PC-3 (cell line): Measurements from ENCODE around the gene NAPB. TPM values are rescaled to one million over a fixed set of nuclear protein-coding genes. Genes with fewer than 3 reads are reported as not detected.

Experiments
- ATAC-seq: fragments of 200-7000 bp; cut with Tn5 transposase; 2 replicates; pipeline ENCODE4 v1.9.1; 2020; ENCODE audit warnings: mild to moderate bottlenecking, moderate library complexity
- BruUV-seq: library from RNA; stranded (reverse); fragments of 400-500 nt; replicated peaks from 2 replicates; lab custom pipeline; 2021; lab: Mats Ljungman, UMichigan
- CTCF ChIA-PET: fragments of 300-600 bp; sonication (Branson Sonifier 250); formaldehyde crosslinking; loops from one replicate; lab custom pipeline; 2022; ENCODE audit warnings: antibody characterized with exemption; lab: Charles Lee
- POLR2A ChIA-PET: fragments of 300-600 bp; sonication (Branson Sonifier 250); formaldehyde crosslinking; loops from one replicate; lab custom pipeline; 2022; ENCODE audit warnings: antibody characterized with exemption; ENCODE audit not compliant: unreplicated experiment; lab: Charles Lee
- DNase-seq: peaks from one replicate; pipeline ENCODE4 v3.0.0-alpha.2; 2015
- H2AFZ ChIP-seq: fragments of 300-600 bp; sonication (generic); 2 replicates; pipeline ENCODE4 v1.6.0; 2016; ENCODE audit warnings: antibody characterized with exemption, low read length
- H3F3A ChIP-seq: fragments of 300-600 bp; sonication (generic); one replicate; pipeline ENCODE4 v1.6.0; 2017; ENCODE audit warnings: antibody characterized with exemption, low read length, control low read depth, mild to moderate bottlenecking; ENCODE audit not compliant: unreplicated experiment
- H3K27ac ChIP-seq: fragments of 300-600 bp; sonication (generic); 2 replicates; pipeline ENCODE4 v1.5.1; 2016; ENCODE audit warnings: mild to moderate bottlenecking, low read length
- H3K27me3 ChIP-seq: fragments of 300-600 bp; sonication (generic); 2 replicates; pipeline ENCODE4 v1.6.1; 2016; ENCODE audit warnings: low read length, mixed read lengths
- H3K36me3 ChIP-seq: fragments of 300-600 bp; sonication (generic); 2 replicates; pipeline ENCODE4 v1.6.1; 2016; ENCODE audit warnings: low read depth, mixed run types, low read length, mixed read lengths
- H3K4me1 ChIP-seq: fragments of 300-600 bp; sonication (generic); 2 replicates; pipeline ENCODE4 v1.5.1; 2016; ENCODE audit warnings: low read length; ENCODE audit not compliant: insufficient read depth
- H3K4me2 ChIP-seq: fragments of 300-600 bp; sonication (generic); 2 replicates; pipeline ENCODE4 v1.6.0; 2016; ENCODE audit warnings: low read length
- H3K4me3 ChIP-seq: fragments of 300-600 bp; sonication (generic); 2 replicates; pipeline ENCODE4 v1.5.1; 2016; ENCODE audit warnings: mild to moderate bottlenecking, low read length, mixed read lengths
- H3K79me2 ChIP-seq: fragments of 300-600 bp; sonication (generic); 2 replicates; pipeline ENCODE4 v1.6.1; 2017; ENCODE audit warnings: low read length, mixed read lengths
- H3K9ac ChIP-seq: fragments of 300-600 bp; sonication (generic); 2 replicates; pipeline ENCODE4 v1.6.0; 2016; ENCODE audit warnings: mild to moderate bottlenecking, low read length
- H3K9me2 ChIP-seq: fragments of 300-600 bp; sonication (generic); replicated peaks from 2 replicates; pipeline ENCODE4 v1.6.1; 2016; ENCODE audit warnings: mixed run types, low read length, mixed read lengths
- H3K9me3 ChIP-seq: fragments of 300-600 bp; sonication (generic); 2 replicates; pipeline ENCODE4 v1.6.1; 2016; ENCODE audit warnings: low read length, mixed read lengths
- H4K20me1 ChIP-seq: fragments of 300-600 bp; sonication (generic); 2 replicates; pipeline ENCODE4 v1.6.1; 2016; ENCODE audit warnings: low read length, mixed read lengths
- CTCF ChIP-seq: fragments of 300-600 bp; sonication (generic); conservative IDR thresholded peaks from 2 replicates; pipeline ENCODE4 v1.5.1; 2017; ENCODE audit warnings: antibody characterized with exemption, low read depth, mild to moderate bottlenecking, low read length
- EZH2 ChIP-seq: fragments of 300-600 bp; sonication (generic); IDR thresholded peaks from one replicate; pipeline ENCODE4 v1.6.1; 2017; ENCODE audit warnings: antibody characterized with exemption, mild to moderate bottlenecking, low read length; ENCODE audit not compliant: unreplicated experiment
- EZH2phosphoT487 ChIP-seq: fragments of 300-600 bp; sonication (generic); IDR thresholded peaks from 2 replicates; pipeline ENCODE4 v1.6.1; 2018; ENCODE audit warnings: mild to moderate bottlenecking, antibody characterized with exemption, low read length, borderline replicate concordance
- intact Hi-C: fragments of 100-400 bp; cut with micrococcal nuclease; formaldehyde crosslinking; loops from 2 replicates; pipeline ENCODE4 v1.9.0; 2023
- total RNA-seq: library from RNA; depleted of rRNA; stranded (reverse); fragments of >200 nt; gene quantifications from 2 replicates; pipeline ENCODE4 v1.2.3, GENCODE V29; 2014

The NAPB gene
- total RNA-seq, 1 experiment from 2014 or later, result 7.8 TPM

GRCh38 chr20:23361119-23361475 lies 60.2 kb downstream of the NAPB start:
- Histone ChIP-seq H2AFZ (peak overlapping the region; percentile 73), H3K9me3 (no peaks in the 10 kb centered on the region), H3K9ac (peak overlapping the region; percentile 82), H3K4me3 (peak overlapping the region; percentile 92), H4K20me1 (peaks cover 17% of the 10 kb centered on the region), H3K27ac (peak overlapping the region; percentile 62), H3F3A (peaks cover 8% of the 10 kb centered on the region), H3K4me2 (peak overlapping the region; percentile 90), H3K36me3 (peaks cover 6% of the 10 kb centered on the region; the same call in 1 of the 2 replicates), H3K4me1 (peaks cover 44% of the 10 kb centered on the region), H3K27me3 (no peaks in the 10 kb centered on the region), H3K79me2 (peaks cover 42% of the 10 kb centered on the region), H3K9me2 (no peaks in the 10 kb centered on the region)
- CTCF ChIA-PET, result interaction anchor here (1.2 kb wide), 1 partner anchor 11 kb away, joined by 7 read pairs; no protein-coding TSS in a partner anchor
- peak; percentile 26 for DNase-seq
- no TSS peak for BruUV-seq
- intact Hi-C loops, result loop anchor here (5.0 kb wide), 2 partner anchors 266 to 779 kb away; partner anchors contain the start of gene FOXA2
- POLR2A ChIA-PET, result no interaction called here
- no peak for ATAC-seq
- TF ChIP-seq EZH2 (no peak), EZH2phosphoT487 (no peak)

- no TSS peak for BruUV-seq
- H3K36me3 ChIP-seq, result peaks cover 6% of the 10 kb centered on the region; the same call in 1 of the 2 replicates
- H3K4me1 ChIP-seq, result peaks cover 41% of the 10 kb centered on the region
- no peak overlapping the region for H2AFZ ChIP-seq
- DNase-seq (no peak), ATAC-seq (no peak)
- H3K4me3 ChIP-seq, result no peak overlapping the region
- peak overlapping the region; percentile 90 for H3K4me2 ChIP-seq
- peaks cover 14% of the 10 kb centered on the region for H4K20me1 ChIP-seq
- CTCF ChIA-PET, result interaction anchor here (1.2 kb wide), 1 partner anchor 11 kb away, joined by 7 read pairs; no protein-coding TSS in a partner anchor
- intact Hi-C loops, result loop anchor here (5.0 kb wide), 2 partner anchors 267 to 778 kb away; partner anchors contain the start of gene FOXA2
- H3K9me2 ChIP-seq, result no peaks in the 10 kb centered on the region
- POLR2A ChIA-PET, result no interaction called here
- peak overlapping the region; percentile 82; the same call in 1 of the 2 replicates for H3K9ac ChIP-seq
- peaks cover 41% of the 10 kb centered on the region for H3K79me2 ChIP-seq
- H3K27ac ChIP-seq, result no peak overlapping the region
- H3K9me3 ChIP-seq, result no peaks in the 10 kb centered on the region
- H3F3A ChIP-seq, result peaks cover 8% of the 10 kb centered on the region
- H3K27me3 ChIP-seq, result no peaks in the 10 kb centered on the region
- TF ChIP-seq EZH2phosphoT487 (no peak), EZH2 (no peak), CTCF (no peak)
Measured at GRCh38 chr20:23360531-23360930, 60.8 kb downstream of the NAPB start.

- ChIA-PET CTCF (no interaction called here), POLR2A (interaction anchor here (1.8 kb wide), 1 partner anchor 9 kb away, joined by 20 read pairs; the partner anchor contains the start of gene NXT1)
- no peak for ATAC-seq
- Histone ChIP-seq H3K27me3 (no peaks in the 10 kb centered on the region), H3K79me2 (peaks cover 41% of the 10 kb centered on the region), H3K4me3 (peak overlapping the region; percentile 70), H3K4me1 (peaks cover 38% of the 10 kb centered on the region), H3K27ac (no peak overlapping the region), H3K9ac (no peak overlapping the region; the same call in 1 of the 2 replicates), H3K36me3 (peaks cover 13% of the 10 kb centered on the region; the same call in 1 of the 2 replicates), H3K9me3 (no peaks in the 10 kb centered on the region), H3K4me2 (peak overlapping the region; percentile 92), H4K20me1 (peaks cover 14% of the 10 kb centered on the region), H3K9me2 (no peaks in the 10 kb centered on the region), H3F3A (peaks cover 8% of the 10 kb centered on the region), H2AFZ (peak overlapping the region; percentile 88)
- no peak for DNase-seq
- intact Hi-C loops, result loop anchor here (1.0 to 10.0 kb wide), 2 partner anchors 9 to 974 kb away; partner anchors contain the start of gene NXT1
- no TSS peak for BruUV-seq
- TF ChIP-seq CTCF (no peak), EZH2 (no peak), EZH2phosphoT487 (no peak)
Measured at GRCh38 chr20:23358923-23359593, 62.2 kb downstream of the NAPB start.
